Measurements from ENCODE around the gene P2RY4. TPM values are rescaled to one million over a fixed set of nuclear protein-coding genes. Genes with fewer than 3 reads are reported as not detected.
A peak's percentile ranks its signal among the peaks of the same experiment; 100 is the strongest.
"Not testable (repeated sequence)": the region's sequence is repeated elsewhere in the genome, so short reads cannot be mapped to it uniquely, and the experiment has no call there.

P2RY4 gene
- total RNA-seq: 1 to 10 TPM in 1 of 8 experiments, under 1 TPM in 5, not detected in 2; 0.11 to 1.2 (median 0.26) TPM

GRCh38 chrX:70260104-70260503 is at the start of gene P2RY4:
TSS of gene P2RY4 (minus strand) at chrX:70260204. CDS start at chrX:70259624, 580 bp downstream.
- no peak for ATAC-seq (replicated peaks in 6 of 8)

GRCh38 chrX:70301716-70302115 is 41.7 kb upstream of the P2RY4 start:
- Histone ChIP-seq H3K4me3 (no peak overlapping the region), H3K27ac (no peak overlapping the region), H3K4me1 (replicated peaks in 1 of 2) (no peaks in the 10 kb centered on the region)
- in situ Hi-C loops (cut with MboI; ENCODE audit: low pct_unique_long_range_greater_than_20kb in 2 of 9, low sequenced_read_pairs in 9 of 9, unreplicated experiment in 9 of 9): loop anchor here in 1 of 9 experiments (25.0 kb wide), 1 partner anchor 111 kb away; the partner anchor contains the start of gene GDPD2
- ATAC-seq (replicated peaks in 6 of 8): peak in 3 of 8 experiments; percentile 38 to 41 (median 41)
- WGBS, 10 experiments: 10 to 100% (median 40%) methylated on average over 1 to 3 of the region's 3 CpGs; no CpG with 5 or more reads in 5 of the 10 experiments

More at GRCh38 chrX:70260104-70260503, at the start of gene P2RY4:
- H3K27ac ChIP-seq: no peak within 1 kb of the TSS
- in situ Hi-C loops (cut with MboI; ENCODE audit: low pct_unique_long_range_greater_than_20kb in 2 of 9, low sequenced_read_pairs in 9 of 9, unreplicated experiment in 9 of 9): no loop called here
- 10 to 83% (median 57%) methylated on average over 1 to 3 of the region's 4 CpGs; no CpG with 5 or more reads in 5 of the 10 experiments for WGBS, 10 experiments
- no peak within 1 kb of the TSS for H3K4me3 ChIP-seq
- peaks cover 3 to 4% of the 10 kb centered on the region in 2 donors for H3K4me1 ChIP-seq (replicated peaks in 1 of 2)

- no peak for ATAC-seq (replicated peaks in 6 of 8)
- Histone ChIP-seq H3K4me3 (no peak overlapping the region), H3K27ac (no peak overlapping the region), H3K4me1 (replicated peaks in 1 of 2) (peaks cover 3% of the 10 kb centered on the region in 2 donors)
- in situ Hi-C loops (cut with MboI; ENCODE audit: low pct_unique_long_range_greater_than_20kb in 2 of 9, low sequenced_read_pairs in 9 of 9, unreplicated experiment in 9 of 9): no loop called here
- 39 to 100% (median 87%) methylated on average over 2 to 5 of the region's 5 CpGs; no CpG with 5 or more reads in 2 of the 10 experiments for WGBS, 10 experiments
Observed at GRCh38 chrX:70293621-70294020, 33.6 kb upstream of the P2RY4 start.

- Histone ChIP-seq H3K4me1 (replicated peaks in 1 of 2) (peaks cover 3% of the 10 kb centered on the region in 2 donors), H3K4me3 (no peak overlapping the region), H3K27ac (no peak overlapping the region)
- ATAC-seq (replicated peaks in 6 of 8): no peak
- in situ Hi-C loops (cut with MboI; ENCODE audit: low pct_unique_long_range_greater_than_20kb in 2 of 9, low sequenced_read_pairs in 9 of 9, unreplicated experiment in 9 of 9): no loop called here
- WGBS, 10 experiments: 0% methylated on average over 1 of the region's 1 CpG; no CpG with 5 or more reads in 5 of the 10 experiments
Observed at GRCh38 chrX:70292788-70293187, 32.8 kb upstream of the P2RY4 start.

- in situ Hi-C loops (cut with MboI; ENCODE audit: low pct_unique_long_range_greater_than_20kb in 2 of 9, low sequenced_read_pairs in 9 of 9, unreplicated experiment in 9 of 9): no loop called here
- peak within 1 kb of the TSS; percentile 55 to 68 for H3K27ac ChIP-seq
- 0 to 33% (median 2%) methylated on average over 2 to 21 of the region's 62 CpGs; no CpG with 5 or more reads in 4 of the 10 experiments for WGBS, 10 experiments
Observed at GRCh38 chrX:70289793-70290770, 30.1 kb upstream of the P2RY4 start, which contains the start of the genes KIF4A and PDZD11. TSS of gene KIF4A (plus strand) at chrX:70290104. CDS start at chrX:70290459, 355 bp downstream. TSS of gene PDZD11 (minus strand) at chrX:70289927. CDS start at chrX:70289341, 586 bp downstream.

GRCh38 chrX:70289168-70289792 is 29.3 kb upstream of the P2RY4 start:
- 0 to 62% (median 34%) methylated on average over 1 to 8 of the region's 11 CpGs; no CpG with 5 or more reads in 7 of the 10 experiments for WGBS, 10 experiments
- in situ Hi-C loops (cut with MboI; ENCODE audit: low pct_unique_long_range_greater_than_20kb in 2 of 9, low sequenced_read_pairs in 9 of 9, unreplicated experiment in 9 of 9): no loop called here

More at GRCh38 chrX:70289793-70290770, 30.1 kb upstream of the P2RY4 start, which contains the start of the genes KIF4A and PDZD11:
- Histone ChIP-seq H3K4me3 (peak within 1 kb of the TSS; percentile 54 to 72 (median 65)), H3K4me1 (replicated peaks in 1 of 2) (peaks cover 3% of the 10 kb centered on the region in 2 donors)
- ATAC-seq (replicated peaks in 6 of 8): peak; percentile 98 to 100 (median 99)

GRCh38 chrX:70281951-70282350 is 21.9 kb upstream of the P2RY4 start, which contains the start of gene RAB41:
TSS of gene RAB41 (plus strand) at chrX:70282172. CDS start at chrX:70282218, 46 bp downstream.
- no peaks in the 10 kb centered on the region for H3K4me1 ChIP-seq (replicated peaks in 1 of 2)
- WGBS, 10 experiments: 100% methylated on average over 1 of the region's 21 CpGs; no CpG with 5 or more reads in 8 of the 10 experiments
- in situ Hi-C loops (cut with MboI; ENCODE audit: low pct_unique_long_range_greater_than_20kb in 2 of 9, low sequenced_read_pairs in 9 of 9, unreplicated experiment in 9 of 9): no loop called here
- no peak for ATAC-seq (replicated peaks in 6 of 8)
- no peak within 1 kb of the TSS for H3K4me3 ChIP-seq
- no peak within 1 kb of the TSS for H3K27ac ChIP-seq

More at GRCh38 chrX:70289168-70289792, 29.3 kb upstream of the P2RY4 start:
- Histone ChIP-seq H3K4me3 (peak overlapping the region; percentile 54 to 72 (median 65)), H3K27ac (peak overlapping the region; percentile 55 to 68), H3K4me1 (replicated peaks in 1 of 2) (peaks cover 3% of the 10 kb centered on the region in 2 donors)
- ATAC-seq (replicated peaks in 6 of 8): peak in 2 of 8 experiments; percentile 39 to 42

GRCh38 chrX:70280573-70280972 is 20.6 kb upstream of the P2RY4 start:
- 83 to 100% methylated on average over 1 to 2 of the region's 3 CpGs; no CpG with 5 or more reads in 8 of the 10 experiments for WGBS, 10 experiments
- H3K27ac ChIP-seq: no peak overlapping the region
- no peaks in the 10 kb centered on the region for H3K4me1 ChIP-seq (replicated peaks in 1 of 2)
- ATAC-seq (replicated peaks in 6 of 8): no peak
- in situ Hi-C loops (cut with MboI; ENCODE audit: low pct_unique_long_range_greater_than_20kb in 2 of 9, low sequenced_read_pairs in 9 of 9, unreplicated experiment in 9 of 9): no loop called here
- H3K4me3 ChIP-seq: no peak overlapping the region

GRCh38 chrX:70279081-70279480 is 19.1 kb upstream of the P2RY4 start:
- WGBS, 10 experiments: 31 to 100% (median 72%) methylated on average over 1 to 3 of the region's 3 CpGs; no CpG with 5 or more reads in 6 of the 10 experiments
- Histone ChIP-seq H3K4me3 (no peak overlapping the region), H3K4me1 (replicated peaks in 1 of 2) (no peaks in the 10 kb centered on the region), H3K27ac (no peak overlapping the region)
- ATAC-seq (replicated peaks in 6 of 8): no peak
- in situ Hi-C loops (cut with MboI; ENCODE audit: low pct_unique_long_range_greater_than_20kb in 2 of 9, low sequenced_read_pairs in 9 of 9, unreplicated experiment in 9 of 9): no loop called here

- H3K4me3 ChIP-seq; H3K4me1 ChIP-seq (replicated peaks in 1 of 2); H3K27ac ChIP-seq; in situ Hi-C loops (cut with MboI; ENCODE audit: low pct_unique_long_range_greater_than_20kb in 2 of 9, low sequenced_read_pairs in 9 of 9, unreplicated experiment in 9 of 9); ATAC-seq (replicated peaks in 6 of 8): not testable (repeated sequence)
- 16 to 100% (median 78%) methylated on average over 1 to 3 of the region's 7 CpGs; no CpG with 5 or more reads in 2 of the 10 experiments for WGBS, 10 experiments
Observed at GRCh38 chrX:70274029-70274428, 14.0 kb upstream of the P2RY4 start.

- H3K27ac ChIP-seq: no peak within 1 kb of the TSS
- in situ Hi-C loops (cut with MboI; ENCODE audit: low pct_unique_long_range_greater_than_20kb in 2 of 9, low sequenced_read_pairs in 9 of 9, unreplicated experiment in 9 of 9): no loop called here
Observed at GRCh38 chrX:70268034-70268433, 8.0 kb upstream of the P2RY4 start, which contains the start of gene ARR3. TSS of gene ARR3 (plus strand) at chrX:70268334. CDS start at chrX:70269386, 1,052 bp downstream.

GRCh38 chrX:70264784-70265183 is 4.8 kb upstream of the P2RY4 start:
- no peak overlapping the region for H3K27ac ChIP-seq
- no peak for ATAC-seq (replicated peaks in 6 of 8)
- WGBS, 10 experiments: 21 to 76% (median 62%) methylated on average over 2 to 3 of the region's 3 CpGs; no CpG with 5 or more reads in 5 of the 10 experiments
- peaks cover 3 to 4% of the 10 kb centered on the region in 2 donors for H3K4me1 ChIP-seq (replicated peaks in 1 of 2)
- no peak overlapping the region for H3K4me3 ChIP-seq
- in situ Hi-C loops (cut with MboI; ENCODE audit: low pct_unique_long_range_greater_than_20kb in 2 of 9, low sequenced_read_pairs in 9 of 9, unreplicated experiment in 9 of 9): no loop called here

More at GRCh38 chrX:70268034-70268433, 8.0 kb upstream of the P2RY4 start, which contains the start of gene ARR3:
- H3K4me1 ChIP-seq (replicated peaks in 1 of 2): no peaks in the 10 kb centered on the region
- ATAC-seq (replicated peaks in 6 of 8): no peak
- H3K4me3 ChIP-seq: no peak within 1 kb of the TSS

Measured in motor neuron (in vitro differentiated cells).